HG03064 (cell line): Measurements from ENCODE around the gene TLE6.
"Not testable (repeated sequence)": the region's sequence is repeated elsewhere in the genome, so short reads cannot be mapped to it uniquely, and the experiment has no call there.

Experiments used
- ATAC-seq: cut with Tn5 transposase; IDR thresholded peaks from one replicate; pipeline ENCODE4 v1.9.1; 2021; ENCODE audit warnings: low read depth; ENCODE audit not compliant: unreplicated experiment

The TLE6 gene

GRCh38 chr19:3001235-3001800 is 24.0 kb downstream of the TLE6 start:
- ATAC-seq, result no peak

DNA sequence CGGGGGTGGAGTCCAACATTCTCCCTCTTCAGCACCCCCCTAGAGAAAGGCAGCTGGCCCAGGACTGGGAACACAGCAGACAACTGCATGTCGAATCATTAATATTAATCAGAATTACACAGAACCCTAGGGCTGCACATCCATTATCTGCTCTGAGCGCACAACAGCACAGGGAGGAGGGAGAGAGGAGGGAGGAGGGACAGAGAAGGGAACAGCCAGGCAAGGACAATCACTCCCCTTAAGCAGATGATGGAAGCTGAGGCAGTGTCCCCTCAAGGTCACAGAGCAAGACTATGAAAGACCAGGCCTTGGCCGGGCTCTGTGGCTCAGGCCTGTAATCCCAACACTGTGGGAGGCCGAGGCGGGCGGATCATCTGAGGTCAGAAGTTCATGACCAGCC is 25.7 kb downstream of the TLE6 start:
- ATAC-seq, result no peak

- no peak for ATAC-seq
Observed at GRCh38 chr19:3004522-3004921, 27.2 kb downstream of the TLE6 start.

- ATAC-seq, result no peak
Observed at GRCh38 chr19:3005345-3005744, 28.0 kb downstream of the TLE6 start.

- no peak for ATAC-seq
Observed at GRCh38 chr19:3006075-3006767, 28.9 kb downstream of the TLE6 start.

DNA sequence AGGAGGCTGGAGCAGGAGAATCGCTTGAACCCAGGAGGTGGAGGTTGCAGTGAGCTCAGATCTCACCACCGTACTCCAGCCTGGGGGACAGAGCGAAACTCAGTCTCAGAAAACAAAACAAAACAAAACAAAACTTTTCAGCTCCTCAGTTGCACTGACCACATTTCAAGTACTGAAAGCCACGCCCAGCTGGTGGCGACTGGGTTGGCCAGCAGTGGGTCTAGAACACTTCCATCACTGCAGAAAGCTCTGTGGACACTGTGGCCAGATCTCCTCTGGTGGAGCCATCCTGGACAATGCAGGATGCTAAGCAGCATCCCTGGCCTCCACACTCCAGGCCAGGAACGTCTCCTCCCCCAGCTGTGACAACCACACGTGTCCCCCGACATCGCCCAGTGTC is 30.6 kb downstream of the TLE6 start:
- ATAC-seq, result no peak

DNA sequence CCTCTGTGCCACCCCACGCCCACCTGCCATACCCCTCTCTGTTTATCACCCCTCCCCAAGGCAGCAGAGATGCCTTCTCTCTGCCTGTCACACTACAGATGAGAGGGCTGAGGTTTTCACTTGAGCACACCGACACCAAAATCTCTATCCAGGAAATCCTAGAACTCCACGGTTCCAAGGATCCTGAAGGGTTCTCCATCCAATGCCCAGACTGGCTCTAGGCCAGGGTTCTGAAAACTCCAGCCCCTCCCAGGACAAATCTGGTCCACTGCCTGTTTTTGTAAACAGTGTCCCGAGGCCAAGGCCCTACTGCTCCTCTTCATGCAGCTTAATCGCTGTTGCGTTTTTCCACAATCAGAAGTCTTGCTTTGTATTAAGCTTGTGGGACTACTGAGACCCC is 31.6 kb downstream of the TLE6 start:
- no peak for ATAC-seq

DNA sequence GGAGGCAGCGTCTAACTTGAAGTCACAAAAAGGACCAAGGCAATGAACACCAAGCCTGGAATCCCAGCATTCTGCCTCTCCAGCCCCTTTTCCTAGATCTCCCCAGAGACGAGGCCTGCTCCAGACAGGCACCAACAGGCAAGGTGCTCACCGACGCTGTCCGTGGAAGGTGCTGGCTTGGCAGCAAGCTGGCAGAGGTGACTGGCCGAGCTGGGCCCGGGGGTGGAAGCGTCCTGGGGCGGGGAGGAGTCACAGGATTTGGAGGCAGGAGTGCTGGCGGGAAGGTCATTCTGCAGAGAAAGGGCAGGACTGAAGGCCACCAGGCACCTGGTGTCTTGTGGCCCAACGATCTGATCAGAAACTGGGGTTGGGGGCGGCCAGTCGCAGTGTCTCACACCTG is 33.5 kb downstream of the TLE6 start:
- no peak for ATAC-seq

GRCh38 chr19:3012059-3012458 is 34.7 kb downstream of the TLE6 start:
- not testable (repeated sequence) for ATAC-seq

- no peak for ATAC-seq
Observed at GRCh38 chr19:3012621-3013262, 35.4 kb downstream of the TLE6 start.

DNA sequence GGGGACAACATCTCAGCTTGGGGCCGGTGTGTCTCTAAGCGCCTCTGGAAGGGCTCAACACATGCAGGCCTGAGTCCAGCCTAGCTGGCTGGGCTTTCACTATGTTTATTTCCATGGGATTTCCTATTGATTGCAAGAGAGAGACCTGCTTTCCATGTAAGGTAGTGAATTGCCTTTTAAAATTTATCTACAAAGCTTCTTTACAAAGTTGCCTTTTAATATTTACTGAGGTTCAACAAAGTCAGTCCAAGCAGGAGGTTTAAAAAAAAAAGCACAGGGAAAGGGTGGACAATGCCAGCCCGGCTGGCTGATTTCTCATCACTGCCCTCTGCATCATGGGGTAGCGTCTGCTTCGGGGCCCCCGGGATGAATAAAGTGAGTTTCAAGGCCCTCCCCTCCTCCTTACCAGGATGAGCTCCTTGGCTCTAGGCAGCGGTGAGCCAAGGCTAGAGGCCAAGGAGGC is 35.9 kb downstream of the TLE6 start:
- no peak for ATAC-seq

DNA sequence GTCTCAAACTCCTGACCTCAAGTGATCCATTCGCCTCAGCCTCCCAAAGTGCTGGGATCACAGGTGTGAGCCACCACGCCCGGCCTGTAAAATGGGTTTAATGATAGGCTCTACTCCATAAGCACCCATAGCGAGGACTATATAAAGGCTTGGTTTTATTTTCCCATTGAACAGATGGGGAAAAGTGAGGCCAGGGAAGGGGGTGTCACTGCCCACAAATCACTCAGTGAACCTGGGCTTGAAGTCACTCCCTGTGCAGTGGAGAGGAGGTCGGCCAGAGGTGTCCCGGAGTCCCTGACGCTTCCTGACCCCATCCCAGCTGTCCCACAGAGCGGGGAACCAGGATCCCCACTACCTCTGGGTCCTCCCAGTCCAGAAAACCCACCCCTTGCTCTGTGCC is 36.8 kb downstream of the TLE6 start:
- no peak for ATAC-seq

GRCh38 chr19:3015126-3016057 is 38.0 kb downstream of the TLE6 start:
- no peak for ATAC-seq

- ATAC-seq, result no peak
Observed at GRCh38 chr19:3017923-3018322, 40.6 kb downstream of the TLE6 start.

GRCh38 chr19:3019211-3019854 is 42.0 kb downstream of the TLE6 start:
- no peak for ATAC-seq

- ATAC-seq, result no peak
Observed at GRCh38 chr19:3020321-3020960, 43.1 kb downstream of the TLE6 start.

DNA sequence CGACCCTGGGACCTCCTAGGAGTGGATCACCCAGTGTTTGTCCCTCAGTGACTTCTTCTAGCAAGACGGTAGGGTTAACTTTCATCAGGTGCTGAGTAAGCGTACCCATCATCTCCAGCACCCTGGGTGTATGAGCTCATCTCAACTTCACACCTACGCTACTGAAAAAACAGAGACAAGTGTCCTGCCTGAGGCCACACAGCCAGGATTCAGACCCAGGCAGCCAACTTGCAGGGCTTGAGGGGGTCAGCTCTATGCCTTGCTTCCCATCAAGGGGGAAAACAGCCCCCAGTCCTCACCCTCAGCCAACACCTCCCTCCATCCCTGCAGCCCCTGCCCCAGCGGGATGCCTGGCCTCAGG is 47.1 kb downstream of the TLE6 start:
- ATAC-seq, result no peak

- ATAC-seq, result no peak
Observed at GRCh38 chr19:3024870-3025548, 47.6 kb downstream of the TLE6 start.

- ATAC-seq, result no peak
Observed at GRCh38 chr19:3025549-3025886, 48.2 kb downstream of the TLE6 start.

DNA sequence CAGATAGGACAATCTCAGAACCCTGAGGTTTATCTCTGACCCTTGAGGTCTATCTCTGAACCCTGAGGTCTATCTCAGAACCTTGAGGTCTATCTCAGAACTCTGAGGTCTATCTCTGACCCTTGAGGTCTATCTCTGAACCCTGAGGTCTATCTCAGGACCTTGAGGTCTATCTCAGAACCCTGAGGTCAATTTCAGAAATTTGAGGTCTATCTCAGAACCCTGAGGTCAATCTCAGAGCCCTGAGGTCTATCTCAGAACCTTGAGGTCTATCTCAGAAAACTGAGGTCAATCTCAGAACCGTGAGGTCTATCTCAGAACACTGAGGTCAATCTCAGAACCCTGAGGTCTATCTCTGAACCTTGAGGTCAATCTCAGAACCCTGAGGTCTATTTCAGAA is 49.4 kb downstream of the TLE6 start:
- no peak for ATAC-seq
